Adrenal gland (tissue), 12 donors: ENCODE results near the gene NAA40. TPM values are rescaled to one million over a fixed set of nuclear protein-coding genes. Genes with fewer than 3 reads are reported as not detected.

Experiments used
- DNase-seq, 7 donors: peaks; one replicate each; pipeline ENCODE4 v3.0.0-alpha.2; 2019 to 2020
- H3K27ac ChIP-seq, 5 donors: fragments of 200-600 bp; sonication (generic) in 4 of 5; 1 replicate in 3 of 5; 2 replicates in 2 of 5; pipeline versions ENCODE4 v1.5.1 to v1.8.0; 2016 to 2020; ENCODE audit warnings: mild to moderate bottlenecking in 1 of 5
- H3K27me3 ChIP-seq: fragments of 200-600 bp; 2 replicates; pipeline ENCODE4 v1.8.0; 2021
- H3K36me3 ChIP-seq, 2 donors: fragments of 200-600 bp; replicated peaks in 1 of 2; 1 replicate in 1 of 2; 2 replicates in 1 of 2; pipeline versions ENCODE4 v1.5.1 to v1.8.0; 2018 to 2022
- H3K4me1 ChIP-seq, 2 donors: fragments of 200-600 bp; replicated peaks in 1 of 2; 1 replicate in 1 of 2; 2 replicates in 1 of 2; pipeline versions ENCODE4 v1.5.1 to v1.8.0; 2018 to 2021
- H3K4me3 ChIP-seq, 4 donors: fragments of 200-600 bp; sonication (generic) in 3 of 4; one replicate each; pipeline ENCODE4 v1.5.1; 2016 to 2018
- H3K9me3 ChIP-seq, 3 donors: fragments of 200-600 bp; sonication (generic) in 1 of 3; replicated peaks in 1 of 3; 1 replicate in 2 of 3; 2 replicates in 1 of 3; pipeline versions ENCODE4 v1.5.1 to v1.8.0; 2016 to 2021
- POLR2A ChIP-seq, 2 donors: fragments of 450-650 bp; IDR thresholded peaks; one replicate each; pipeline ENCODE4 v1.6.1; 2017; ENCODE audit warnings: antibody characterized with exemption in 2 of 2, mild to moderate bottlenecking in 2 of 2, moderate library complexity in 1 of 2
- WGBS, 4 donors: extraction: QIAGEN DNeasy Blood & Tissue Kit in 2 of 4; methylation state at CpG; one replicate each; pipeline versions ENCODE4 v1.1.5 to v1.1.7; 2013 to 2017; 5-methylcytosine and 5-hydroxymethylcytosine counted together
- intact Hi-C, 2 donors: fragments of 100-400 bp; cut with DNase I; formaldehyde crosslinking; loops; one replicate each; pipeline versions ENCODE4 v1.14.1 to v1.15.0; 2022 to 2023
- polyA plus RNA-seq, 3 donors: library from polyadenylated mRNA; stranded (reverse); fragments of 200-250 nt in 2 of 3; fragments of 350-450 nt in 1 of 3; fragmentation: Illumina TruSeq in 1 of 3; extraction: RNeasy Lipid Tissue Mini Kit (QIAGEN cat#74804) in 1 of 3; gene quantifications; one replicate each; pipeline ENCODE4 v1.2.3, GENCODE V29; 2013 to 2014
- total RNA-seq, 9 donors: library from RNA; depleted of rRNA in 4 of 9; stranded (reverse); fragments of >200 nt in 4 of 9; fragments of 120-200 nt in 1 of 9; fragmentation: NEBNext Ultra II Directional in 1 of 9; extraction: Animal tissue kit (Norgen Biotek cat#: 25700) in 1 of 9; gene quantifications; one replicate each; pipeline versions ENCODE4 v1.1.0 to v1.2.4, GENCODE V29; 2013 to 2023
- TF ChIP-seq, protein P1 (sequence below), 6 experiments: fragments of 450-650 bp in 4 of 6; fragments of 200-600 bp in 2 of 6; sonication (generic) in 1 of 6; IDR thresholded peaks; 1 replicate in 5 of 6; 2 replicates in 1 of 6; pipeline versions ENCODE4 v1.5.1 to v1.8.0; 2016 to 2021; ENCODE audit warnings: antibody characterized with exemption in 6 of 6, mild to moderate bottlenecking in 2 of 6, moderate library complexity in 1 of 6
- donor health status: healthy with polysubstance abuse.
- donor health status: Bipolar disorder and iron deficiency.
- donor health status: DM: yes; HTN: yes; CAD: no.
- donor health status: DM: no; HTN: no; CAD: no.
- donor health status: DM: no; HTN: no; CAD: no.
- donor health status: DM: yes; HTN: yes; CAD: no.

Gene NAA40
- total and polyA plus RNA-seq, 12 donors = 11.6 to 61.3 (median 20.0) TPM

DNA sequence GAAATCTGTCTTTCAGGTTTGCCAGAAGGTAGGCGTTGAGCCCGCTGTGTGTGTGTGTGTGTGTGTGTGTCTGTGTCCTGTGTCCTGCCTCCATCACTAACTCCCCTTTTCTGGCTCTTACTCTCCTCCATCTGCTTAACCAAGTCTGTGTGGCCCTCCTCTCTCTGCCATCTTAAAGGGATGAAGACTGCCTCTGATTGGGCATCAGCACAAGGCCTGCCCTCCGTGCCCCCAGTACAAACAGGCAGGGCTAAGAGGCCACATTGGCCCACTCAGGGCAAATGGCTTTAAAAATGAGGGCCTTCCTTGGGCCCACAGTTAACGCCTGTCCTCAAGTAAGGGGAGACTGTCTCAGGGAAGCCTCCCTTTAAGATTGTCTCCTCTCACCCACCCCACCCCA, 32.7 kb upstream of the NAA40 start:
- Histone ChIP-seq H3K27me3 (no peaks in the 10 kb centered on the region), H3K36me3 (peaks cover 0 to 68% of the 10 kb centered on the region in 2 donors), H3K4me1 (peaks cover 0 to 10% of the 10 kb centered on the region in 2 donors), H3K4me3 (no peak overlapping the region), H3K9me3 (no peaks in the 10 kb centered on the region), H3K27ac (no peak overlapping the region)
- intact Hi-C loops = no loop called here
- 86 to 95% (median 93%) methylated on average over 3 to 4 of the region's 4 CpGs for WGBS, 4 donors
- no peak for TF ChIP-seq POLR2A (IDR thresholded peaks at IDR 0.05)
- TF ChIP-seq, protein P1, sequence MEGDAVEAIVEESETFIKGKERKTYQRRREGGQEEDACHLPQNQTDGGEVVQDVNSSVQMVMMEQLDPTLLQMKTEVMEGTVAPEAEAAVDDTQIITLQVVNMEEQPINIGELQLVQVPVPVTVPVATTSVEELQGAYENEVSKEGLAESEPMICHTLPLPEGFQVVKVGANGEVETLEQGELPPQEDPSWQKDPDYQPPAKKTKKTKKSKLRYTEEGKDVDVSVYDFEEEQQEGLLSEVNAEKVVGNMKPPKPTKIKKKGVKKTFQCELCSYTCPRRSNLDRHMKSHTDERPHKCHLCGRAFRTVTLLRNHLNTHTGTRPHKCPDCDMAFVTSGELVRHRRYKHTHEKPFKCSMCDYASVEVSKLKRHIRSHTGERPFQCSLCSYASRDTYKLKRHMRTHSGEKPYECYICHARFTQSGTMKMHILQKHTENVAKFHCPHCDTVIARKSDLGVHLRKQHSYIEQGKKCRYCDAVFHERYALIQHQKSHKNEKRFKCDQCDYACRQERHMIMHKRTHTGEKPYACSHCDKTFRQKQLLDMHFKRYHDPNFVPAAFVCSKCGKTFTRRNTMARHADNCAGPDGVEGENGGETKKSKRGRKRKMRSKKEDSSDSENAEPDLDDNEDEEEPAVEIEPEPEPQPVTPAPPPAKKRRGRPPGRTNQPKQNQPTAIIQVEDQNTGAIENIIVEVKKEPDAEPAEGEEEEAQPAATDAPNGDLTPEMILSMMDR (IDR thresholded peaks at IDR 0.05) = no peak
- no peak for DNase-seq

DNA sequence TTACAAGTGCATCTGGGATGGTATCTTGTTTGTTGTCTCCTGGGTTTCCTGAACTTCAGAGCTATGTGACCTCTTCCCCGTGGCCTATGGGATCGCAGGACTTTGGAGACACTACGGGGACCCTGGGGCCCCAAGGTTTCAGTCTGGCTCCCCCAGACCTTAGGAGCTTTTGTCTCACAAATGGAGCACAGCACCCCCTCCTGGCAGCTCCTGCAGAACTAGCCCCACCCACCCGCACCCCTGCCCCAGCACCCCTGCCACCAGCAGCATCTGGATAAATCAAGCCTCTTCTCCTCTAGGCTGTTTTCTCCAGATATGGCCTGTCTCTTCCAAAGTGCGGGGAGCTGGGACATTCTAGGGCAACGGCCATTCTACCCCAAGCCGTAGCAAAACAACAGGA, 32.2 kb upstream of the NAA40 start:
- no peaks in the 10 kb centered on the region for H3K9me3 ChIP-seq
- H3K36me3 ChIP-seq = peaks cover 0 to 65% of the 10 kb centered on the region in 2 donors
- intact Hi-C loops = no loop called here
- TF ChIP-seq, protein P1 (IDR thresholded peaks at IDR 0.05) = peak in 1 of 6 experiments; percentile 31
- TF ChIP-seq POLR2A (IDR thresholded peaks at IDR 0.05) = no peak
- no peak overlapping the region for H3K27ac ChIP-seq
- peaks cover 0 to 12% of the 10 kb centered on the region in 2 donors for H3K4me1 ChIP-seq
- H3K4me3 ChIP-seq = no peak overlapping the region
- peak in 1 of 7 donors; percentile 29 for DNase-seq
- 84 to 95% (median 90%) methylated on average over 5 to 7 of the region's 7 CpGs for WGBS, 4 donors
- no peaks in the 10 kb centered on the region for H3K27me3 ChIP-seq

DNA sequence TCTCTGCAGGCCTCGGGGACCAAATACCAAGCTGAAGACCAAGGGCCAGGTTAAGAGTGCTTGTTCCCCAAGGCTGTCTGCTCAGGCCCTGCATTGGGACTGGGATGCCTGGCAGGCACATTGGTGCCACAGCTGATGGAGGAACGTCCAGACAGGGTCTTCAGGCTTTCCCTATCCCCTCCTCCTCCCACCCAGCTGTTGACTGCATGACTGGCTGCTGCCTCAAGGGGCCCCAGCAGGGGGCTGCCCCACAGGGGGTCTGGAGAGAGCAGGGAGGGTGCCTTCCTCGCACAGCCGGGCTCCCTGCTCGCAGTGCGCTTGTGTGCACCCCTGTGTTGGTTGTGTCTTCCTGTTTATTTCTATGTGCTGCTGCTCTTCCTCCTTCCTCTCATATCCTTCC, 31.7 kb upstream of the NAA40 start:
- intact Hi-C loops = no loop called here
- TF ChIP-seq, protein P1 (IDR thresholded peaks at IDR 0.05) = no peak
- H3K9me3 ChIP-seq = no peaks in the 10 kb centered on the region
- no peaks in the 10 kb centered on the region for H3K27me3 ChIP-seq
- H3K4me1 ChIP-seq = peaks cover 0 to 12% of the 10 kb centered on the region in 2 donors
- WGBS, 4 donors = 61 to 73% (median 71%) methylated on average over 6 of the region's 6 CpGs
- no peak overlapping the region for H3K27ac ChIP-seq
- H3K4me3 ChIP-seq = no peak overlapping the region
- DNase-seq = no peak
- H3K36me3 ChIP-seq = peaks cover 0 to 60% of the 10 kb centered on the region in 2 donors

DNA sequence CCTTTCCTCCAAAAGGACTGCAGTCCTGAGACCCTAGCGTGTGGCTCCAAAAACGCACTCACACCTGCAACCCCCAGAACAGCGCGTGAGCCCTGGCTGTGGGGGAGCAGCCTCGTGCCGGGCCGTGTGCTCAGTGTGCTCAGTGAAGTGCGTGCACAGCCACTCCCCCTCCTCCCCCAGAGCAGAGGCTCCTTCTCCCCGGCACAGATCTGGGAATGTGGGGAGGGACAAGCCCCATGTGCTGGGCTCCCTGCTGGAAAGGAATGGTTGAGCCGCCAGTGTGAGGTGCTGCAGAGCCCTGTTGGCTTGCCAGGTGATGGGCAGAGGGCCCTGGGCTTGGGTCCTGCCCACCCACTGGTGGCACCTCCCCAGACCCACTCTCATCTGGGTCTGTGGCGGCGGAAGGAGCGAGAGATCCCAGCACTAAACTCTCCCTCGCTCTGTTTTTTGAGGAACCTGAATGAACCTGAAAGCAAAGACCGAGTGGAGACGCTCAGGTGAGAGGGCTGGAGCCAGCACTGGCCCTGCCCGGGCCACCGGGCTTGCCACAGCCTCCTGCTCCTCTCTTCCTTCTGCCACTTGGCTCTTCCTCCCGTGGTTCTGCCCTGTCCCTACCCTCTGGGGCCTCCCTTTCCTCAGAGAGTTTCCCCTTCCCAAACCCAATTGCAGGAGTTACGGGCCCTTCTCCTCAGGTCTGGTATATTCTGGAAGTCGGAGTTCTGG, 30.8 kb upstream of the NAA40 start:
- no peaks in the 10 kb centered on the region for H3K9me3 ChIP-seq
- TF ChIP-seq, protein P1 (IDR thresholded peaks at IDR 0.05) = no peak
- no peak for TF ChIP-seq POLR2A (IDR thresholded peaks at IDR 0.05)
- H3K27me3 ChIP-seq = no peaks in the 10 kb centered on the region
- peaks cover 0 to 51% of the 10 kb centered on the region in 2 donors for H3K36me3 ChIP-seq
- intact Hi-C loops = no loop called here
- H3K4me1 ChIP-seq = peaks cover 0 to 12% of the 10 kb centered on the region in 2 donors
- H3K27ac ChIP-seq = no peak overlapping the region
- WGBS, 4 donors = 88 to 95% (median 89%) methylated on average over 17 to 21 of the region's 21 CpGs
- DNase-seq = no peak
- H3K4me3 ChIP-seq = no peak overlapping the region
